ENCODE measurements around the gene GRAMD1A. TPM values are rescaled to one million over a fixed set of nuclear protein-coding genes. Genes with fewer than 3 reads are reported as not detected.

GRAMD1A gene
- total RNA-seq, 1 experiment from 2014 or later = 125 TPM

- Histone ChIP-seq H3K79me2 (ENCODE audit: insufficient read depth, low read length) (no peaks in the 10 kb centered on the region), H3K4me1 (ENCODE audit: insufficient read depth, low read length) (peaks cover 5% of the 10 kb centered on the region; the same call in 1 of the 2 replicates), H2BK120ac (ENCODE audit: low read depth, low read length, poor library complexity, severe bottlenecking) (no peak overlapping the region), H4K8ac (replicated peaks; ENCODE audit: insufficient read length, low read depth, low read length) (no peak overlapping the region), H4K91ac (ENCODE audit: insufficient read length, low read depth, low read length) (no peak overlapping the region), H3K14ac (ENCODE audit: insufficient read depth, low read length) (no peak overlapping the region), H2BK20ac (ENCODE audit: low read depth, low read length, poor library complexity, severe bottlenecking) (no peak overlapping the region), H3K9ac (ENCODE audit: extremely low read depth, insufficient read length, low read length) (no peak overlapping the region), H3K56ac (ENCODE audit: insufficient read length, low read depth, low read length) (no peak overlapping the region), H3K27me3 (ENCODE audit: insufficient read depth, low read length) (no peaks in the 10 kb centered on the region), H2AFZ (ENCODE audit: low read length) (no peak overlapping the region), H3K23ac (ENCODE audit: insufficient read length, low read depth, low read length) (no peak overlapping the region), H2BK15ac (ENCODE audit: low read depth, low read length) (no peak overlapping the region), H2AK5ac (ENCODE audit: insufficient read length, low read length) (no peak overlapping the region), H3K4ac (ENCODE audit: low read depth, low read length) (no peak overlapping the region), H2BK12ac (ENCODE audit: insufficient read length, low read depth, low read length) (no peak overlapping the region), H3K18ac (ENCODE audit: insufficient read length, low read depth, low read length) (no peak overlapping the region), H2BK5ac (ENCODE audit: insufficient read length, low read length) (no peak overlapping the region), H3K27ac (ENCODE audit: insufficient read length, low read depth, low read length) (no peak overlapping the region), H3K23me2 (ENCODE audit: insufficient read length, low read depth, low read length, poor library complexity, severe bottlenecking) (peaks cover 10% of the 10 kb centered on the region), H4K5ac (ENCODE audit: insufficient read length, low read depth, low read length) (no peak overlapping the region), H3K9me3 (ENCODE audit: control insufficient read depth, low read depth, low read length) (no peaks in the 10 kb centered on the region), H3K4me2 (ENCODE audit: insufficient read depth, insufficient read length, low read length) (no peak overlapping the region), H3T11ph (ENCODE audit: low read length) (no peak overlapping the region), H3K79me1 (ENCODE audit: insufficient read depth, low read depth, low read length, poor library complexity, severe bottlenecking) (no peaks in the 10 kb centered on the region), H4K20me1 (ENCODE audit: control insufficient read depth, insufficient read depth, insufficient read length) (peaks cover 4% of the 10 kb centered on the region)
- H3K27ac Mint-ChIP-seq = peak overlapping the region in 2 of 3 experiments; percentile 65 to 69; a peak in 4 of 7 replicates
- H3K36me3 Mint-ChIP-seq (ENCODE audit: insufficient read depth in 1 of 3, low read depth in 3 of 3) = no peaks in the 10 kb centered on the region; a peak in 3 of 7 replicates
- DNase-seq = no peak
- peaks cover 2% of the 10 kb centered on the region for H3K27me3 Mint-ChIP-seq (ENCODE audit: low read depth)
- no peaks in the 10 kb centered on the region for H3K9me3 Mint-ChIP-seq
- H3K4me3 Mint-ChIP-seq = peak overlapping the region in 1 of 2 experiments; percentile 3; a peak in 2 of 5 replicates
- WGBS (ENCODE audit: extremely low coverage, insufficient read length, low lambda C conversion rate) = no CpG with 5 or more reads among the region's 14 CpGs
- no peak for TF ChIP-seq CTCF (conservative IDR thresholded peaks at IDR 0.05)
- peaks cover 42 to 57% of the 10 kb centered on the region in 2 experiments for H3K4me1 Mint-ChIP-seq
Observed at GRCh38 chr19:35043906-35044305, 43.8 kb downstream of the GRAMD1A start.
